Lung (tissue), 12 donors: ENCODE data around the gene DPYSL5. TPM values are rescaled to one million over a fixed set of nuclear protein-coding genes. Genes with fewer than 3 reads are reported as not detected.

ENCODE experiments used
- ATAC-seq: fragments of 200-7000 bp; cut with Tn5 transposase; one replicate; pipeline ENCODE4 v1.9.1; 2020; ENCODE audit warnings: moderate number of reproducible peaks; ENCODE audit not compliant: insufficient read depth, low FRiP score
- DNase-seq, 3 donors: peaks; one replicate each; pipeline ENCODE4 v3.0.0-alpha.2; 2013 to 2017
- H3K27ac ChIP-seq, 2 donors: one replicate each; pipeline ENCODE4 v1.5.1; 2013; ENCODE audit warnings: mild to moderate bottlenecking in 2 of 2, moderate library complexity in 2 of 2, control low read depth in 1 of 2, inconsistent platforms in 1 of 2, low read depth in 1 of 2, low read length in 1 of 2
- H3K27me3 ChIP-seq, 3 donors: one replicate each; pipeline ENCODE4 v1.5.1; 2013; ENCODE audit warnings: low read length in 2 of 3; ENCODE audit not compliant: control insufficient read depth in 3 of 3, insufficient read depth in 3 of 3
- H3K36me3 ChIP-seq, 4 donors: one replicate each; pipeline ENCODE4 v1.5.1; 2013; ENCODE audit warnings: low read length in 4 of 4, mild to moderate bottlenecking in 1 of 4, moderate library complexity in 1 of 4; ENCODE audit not compliant: control insufficient read depth in 4 of 4, insufficient read depth in 4 of 4
- H3K4me1 ChIP-seq, 5 donors: one replicate each; pipeline ENCODE4 v1.5.1; 2013; ENCODE audit warnings: low read length in 5 of 5, mild to moderate bottlenecking in 2 of 5, moderate library complexity in 1 of 5; ENCODE audit not compliant: control insufficient read depth in 5 of 5, insufficient read depth in 5 of 5
- H3K4me3 ChIP-seq: one replicate; pipeline ENCODE4 v1.5.1; 2013; ENCODE audit warnings: mild to moderate bottlenecking, control low read depth, moderate library complexity
- H3K9ac ChIP-seq, 2 donors: one replicate each; pipeline ENCODE4 v1.5.1; 2013; ENCODE audit warnings: low read length in 2 of 2, control low read depth in 1 of 2; ENCODE audit not compliant: insufficient read depth in 1 of 2
- H3K9me3 ChIP-seq, 4 donors: one replicate each; pipeline ENCODE4 v1.5.1; 2013; ENCODE audit warnings: low read length in 3 of 4, mild to moderate bottlenecking in 1 of 4, moderate library complexity in 1 of 4; ENCODE audit not compliant: control insufficient read depth in 4 of 4, insufficient read depth in 3 of 4
- CTCF ChIP-seq: IDR thresholded peaks from 2 replicates; pipeline ENCODE4 v1.5.1; 2012; ENCODE audit warnings: mild to moderate bottlenecking; ENCODE audit errors: control extremely low read depth, extremely low read depth
- WGBS, 2 donors: extraction: QIAGEN DNeasy Blood & Tissue Kit; methylation state at CpG; one replicate each; pipeline ENCODE4 v1.1.7; 2013; 5-methylcytosine and 5-hydroxymethylcytosine counted together
- polyA plus RNA-seq, 2 donors: library from polyadenylated mRNA; stranded (reverse); fragments of 200-250 nt; gene quantifications; one replicate each; pipeline ENCODE4 v1.2.1, GENCODE V29; 2013
- total RNA-seq, 2 donors: library from RNA; depleted of rRNA in 1 of 2; stranded (reverse); fragments of >200 nt in 1 of 2; gene quantifications; one replicate each; pipeline ENCODE4 v1.2.1, GENCODE V29; 2014 to 2021
- donor health status: control.
- donor health status: control.
- donor health status: Bipolar disorder and iron deficiency.
- donor health status: healthy.
- donor health status: DM: yes; HTN: yes; CAD: no.

DPYSL5 gene
- total and polyA plus RNA-seq, 4 donors, result 0.09 TPM; not detected in 3

DNA sequence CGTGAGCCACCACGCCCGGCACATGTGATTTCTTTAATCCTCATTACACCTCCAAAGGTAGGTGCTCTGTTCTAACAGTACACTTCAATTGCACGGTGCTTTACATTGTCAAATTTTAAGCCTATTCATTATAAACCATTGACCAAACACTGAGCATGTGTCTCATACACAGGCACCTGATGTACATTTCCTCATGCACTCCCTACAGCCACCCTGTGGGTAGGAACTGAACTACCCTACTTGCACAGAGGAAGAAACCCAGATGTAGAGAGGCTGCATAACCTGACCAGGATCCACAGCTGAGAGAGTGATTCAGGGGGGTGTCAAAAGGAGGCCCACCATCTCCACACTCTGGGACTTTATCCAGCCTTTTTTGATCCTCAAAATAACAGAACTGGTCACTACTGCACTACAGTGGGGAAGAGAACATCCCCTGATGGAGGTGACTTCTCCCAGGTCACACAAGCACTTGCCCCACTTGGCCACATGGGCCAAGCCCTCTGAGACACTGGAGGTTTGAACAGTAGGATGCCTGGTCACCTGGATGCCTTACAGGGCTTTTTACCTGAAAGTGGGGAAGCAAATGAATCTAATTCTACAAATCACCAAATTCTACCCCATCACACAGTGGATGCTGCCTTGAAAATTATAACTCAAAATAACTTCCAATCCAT is 6.9 kb upstream of the DPYSL5 start:
- Histone ChIP-seq H3K9me3 (peaks cover 0 to 4% (median 0%) of the 10 kb centered on the region in 4 donors), H3K4me3 (no peak overlapping the region), H3K27ac (no peak overlapping the region), H3K9ac (no peak overlapping the region), H3K4me1 (no peaks in the 10 kb centered on the region), H3K36me3 (no peaks in the 10 kb centered on the region), H3K27me3 (peaks cover 9 to 12% (median 11%) of the 10 kb centered on the region in 3 donors)
- no peak for TF ChIP-seq CTCF
- 79 to 90% methylated on average over 4 of the region's 4 CpGs for WGBS, 2 donors
- DNase-seq (no peak), ATAC-seq (no peak)

DNA sequence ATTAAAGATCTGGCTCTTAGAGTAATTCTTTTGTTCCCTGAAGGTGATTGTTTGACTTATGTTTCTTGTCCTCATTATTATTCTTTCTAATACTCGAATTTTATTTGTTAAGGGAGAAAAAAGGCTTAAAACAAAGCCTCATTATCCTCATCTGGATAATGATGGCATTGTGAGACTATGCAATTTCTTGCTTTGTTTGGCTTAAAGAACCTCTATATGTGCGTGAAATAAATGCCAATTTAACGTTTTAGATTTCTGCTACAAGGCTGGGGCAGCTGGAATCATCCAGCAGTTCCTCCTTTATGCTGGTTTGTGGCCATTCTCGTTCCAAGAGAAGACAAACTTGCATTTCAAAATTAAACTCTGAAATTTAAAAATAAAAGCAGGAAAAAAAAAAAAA is 4.9 kb upstream of the DPYSL5 start:
- Histone ChIP-seq H3K27me3 (peaks cover 12 to 24% (median 23%) of the 10 kb centered on the region in 3 donors), H3K36me3 (no peaks in the 10 kb centered on the region), H3K4me1 (peaks cover 0 to 9% (median 0%) of the 10 kb centered on the region in 5 donors), H3K4me3 (no peak overlapping the region), H3K9me3 (peaks cover 0 to 4% (median 0%) of the 10 kb centered on the region in 4 donors), H3K27ac (no peak overlapping the region), H3K9ac (no peak overlapping the region)
- no peak for TF ChIP-seq CTCF
- WGBS, 2 donors, result 45 to 66% methylated on average over 4 of the region's 4 CpGs
- ATAC-seq (no peak), DNase-seq (no peak)

DNA sequence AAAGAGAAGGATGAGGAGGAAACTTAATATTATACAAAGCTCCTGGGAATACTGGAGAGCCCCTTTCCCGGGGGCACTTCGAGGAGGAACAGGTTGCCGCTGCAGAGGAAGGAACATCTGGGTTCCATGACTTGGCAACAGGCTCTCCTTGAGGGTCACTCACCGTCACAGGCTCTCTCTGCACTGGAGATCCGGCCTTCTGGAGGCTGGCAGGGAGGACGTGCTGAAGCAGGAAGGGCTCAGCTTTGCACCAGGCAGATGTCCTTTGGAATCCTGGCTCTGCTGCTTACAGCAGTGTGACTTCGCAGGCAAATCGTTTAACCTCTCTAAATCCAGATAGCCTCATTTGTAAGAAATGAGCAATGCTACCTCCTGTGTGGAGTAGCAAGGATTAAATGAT is 2.9 kb upstream of the DPYSL5 start:
- Histone ChIP-seq H3K27me3 (peaks cover 12 to 34% (median 31%) of the 10 kb centered on the region in 3 donors), H3K4me3 (peak overlapping the region; percentile 12), H3K4me1 (peaks cover 0 to 24% (median 5%) of the 10 kb centered on the region in 5 donors), H3K9me3 (peaks cover 0 to 6% (median 0%) of the 10 kb centered on the region in 4 donors), H3K36me3 (no peaks in the 10 kb centered on the region), H3K27ac (no peak overlapping the region), H3K9ac (no peak overlapping the region)
- DNase-seq (no peak), ATAC-seq (no peak)
- TF ChIP-seq CTCF, result no peak
- WGBS, 2 donors, result 62 to 70% methylated on average over 8 of the region's 8 CpGs
